ENCODE results near the gene AJAP1.

GRCh38 chr1:4752059-4752458 lies 97.7 kb downstream of the AJAP1 start:
- TF ChIP-seq CREM (IDR thresholded peaks at IDR 0.05; ENCODE audit: low read depth), result no peak
- TF ChIP-seq, protein P1, sequence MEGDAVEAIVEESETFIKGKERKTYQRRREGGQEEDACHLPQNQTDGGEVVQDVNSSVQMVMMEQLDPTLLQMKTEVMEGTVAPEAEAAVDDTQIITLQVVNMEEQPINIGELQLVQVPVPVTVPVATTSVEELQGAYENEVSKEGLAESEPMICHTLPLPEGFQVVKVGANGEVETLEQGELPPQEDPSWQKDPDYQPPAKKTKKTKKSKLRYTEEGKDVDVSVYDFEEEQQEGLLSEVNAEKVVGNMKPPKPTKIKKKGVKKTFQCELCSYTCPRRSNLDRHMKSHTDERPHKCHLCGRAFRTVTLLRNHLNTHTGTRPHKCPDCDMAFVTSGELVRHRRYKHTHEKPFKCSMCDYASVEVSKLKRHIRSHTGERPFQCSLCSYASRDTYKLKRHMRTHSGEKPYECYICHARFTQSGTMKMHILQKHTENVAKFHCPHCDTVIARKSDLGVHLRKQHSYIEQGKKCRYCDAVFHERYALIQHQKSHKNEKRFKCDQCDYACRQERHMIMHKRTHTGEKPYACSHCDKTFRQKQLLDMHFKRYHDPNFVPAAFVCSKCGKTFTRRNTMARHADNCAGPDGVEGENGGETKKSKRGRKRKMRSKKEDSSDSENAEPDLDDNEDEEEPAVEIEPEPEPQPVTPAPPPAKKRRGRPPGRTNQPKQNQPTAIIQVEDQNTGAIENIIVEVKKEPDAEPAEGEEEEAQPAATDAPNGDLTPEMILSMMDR (IDR thresholded peaks at IDR 0.05 in 2 of 3, conservative IDR thresholded peaks at IDR 0.05 in 1 of 3; ENCODE audit: control insufficient read depth in 2 of 3, extremely low read depth in 1 of 3, insufficient read depth in 1 of 3, low read depth in 3 of 3, low read length in 3 of 3), result no peak
- TF ChIP-seq NFYB (IDR thresholded peaks at IDR 0.05; ENCODE audit: insufficient read depth, low read depth, low read length), result no peak
- no peak for TF ChIP-seq GABPA (IDR thresholded peaks at IDR 0.05; ENCODE audit: low read depth)
- TF ChIP-seq YY1 (IDR thresholded peaks at IDR 0.05; ENCODE audit: low read depth, low read length), result no peak
- no peak for TF ChIP-seq TAF1 (IDR thresholded peaks at IDR 0.05; ENCODE audit: borderline replicate concordance, low read depth, low read length)
- TF ChIP-seq NR2C2 (IDR thresholded peaks at IDR 0.05; ENCODE audit: borderline replicate concordance, control insufficient read depth, insufficient read length, low read depth), result no peak
- no peak for TF ChIP-seq SIN3A (IDR thresholded peaks at IDR 0.05; ENCODE audit: low read depth, low read length)
- no peak for TF ChIP-seq FOS (IDR thresholded peaks at IDR 0.05; ENCODE audit: borderline replicate concordance, extremely low read depth, insufficient read length)
- no peak for TF ChIP-seq SMAD1 (IDR thresholded peaks at IDR 0.05; ENCODE audit: low read depth, partially characterized antibody)
- no peak for TF ChIP-seq MEF2A (IDR thresholded peaks at IDR 0.05; ENCODE audit: insufficient read depth, low read depth, low read length)
- TF ChIP-seq EZH2 (IDR thresholded peaks at IDR 0.05; ENCODE audit: borderline replicate concordance, control insufficient read depth, low read depth, low read length), result no peak
- TF ChIP-seq EED (IDR thresholded peaks at IDR 0.05; ENCODE audit: low read depth), result no peak
- TF ChIP-seq ZBTB40 (IDR thresholded peaks at IDR 0.05; ENCODE audit: borderline replicate concordance), result no peak
